T-helper 1 cell treated with Interleukin-12 subunit alpha and Interleukin-12 subunit beta and Interleukin-4 antibody, amounts not matched to agents 30 μg/mL and 1 μg/mL, for 36 hours (primary cell): ENCODE measurements around the gene GNS.

Source experiments
- H3K27ac Mint-ChIP-seq: one replicate; pipeline ENCODE4 v1.8.0; 2021; ENCODE audit warnings: mild to moderate bottlenecking, mixed read lengths
- H3K27me3 Mint-ChIP-seq: one replicate; pipeline ENCODE4 v1.8.0; 2021; ENCODE audit warnings: low read depth, mixed read lengths
- H3K36me3 Mint-ChIP-seq: one replicate; pipeline ENCODE4 v1.8.0; 2021; ENCODE audit warnings: low read depth, mixed read lengths
- H3K4me1 Mint-ChIP-seq: one replicate; pipeline ENCODE4 v1.8.0; 2021; ENCODE audit warnings: low read depth, mixed read lengths
- H3K4me3 Mint-ChIP-seq: one replicate; pipeline ENCODE4 v1.8.0; 2021; ENCODE audit warnings: mild to moderate bottlenecking, moderate library complexity, mixed read lengths
- H3K9me3 Mint-ChIP-seq: one replicate; pipeline ENCODE4 v1.8.0; 2021; ENCODE audit warnings: mixed read lengths

The GNS gene

GRCh38 chr12:64673490-64674169 lies 85.6 kb downstream of the GNS start:
- H3K36me3 Mint-ChIP-seq, result peaks cover 19% of the 10 kb centered on the region
- peak overlapping the region; percentile 73 for H3K4me3 Mint-ChIP-seq
- H3K27me3 Mint-ChIP-seq, result no peaks in the 10 kb centered on the region

DNA sequence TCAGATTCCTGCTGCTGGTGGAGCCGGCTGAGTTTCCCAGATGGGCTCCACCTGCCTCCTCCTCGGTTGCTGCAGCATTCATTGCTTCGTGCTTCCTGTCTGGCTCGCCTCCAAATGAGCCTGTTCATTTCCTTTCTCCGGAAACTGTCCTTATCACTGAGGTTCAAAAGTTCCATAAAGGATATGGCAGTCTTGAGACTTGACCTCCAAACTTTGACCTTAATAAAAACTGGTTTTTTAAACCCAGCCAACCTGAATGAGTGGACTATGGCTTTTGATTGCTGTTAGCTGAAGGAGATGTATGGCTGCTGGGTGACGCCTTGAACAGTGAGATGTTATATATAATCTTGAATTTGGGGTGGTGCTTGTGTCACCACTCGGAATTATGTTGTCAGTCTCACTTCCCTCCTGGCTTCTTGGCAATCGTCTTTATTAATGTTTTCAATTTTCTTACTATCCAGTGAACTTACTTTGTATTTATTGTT lies 86.2 kb downstream of the GNS start:
- Mint-ChIP-seq H3K27me3 (no peaks in the 10 kb centered on the region), H3K27ac (peak overlapping the region; percentile 95), H3K9me3 (no peaks in the 10 kb centered on the region), H3K36me3 (peaks cover 19% of the 10 kb centered on the region), H3K4me3 (peak overlapping the region; percentile 73), H3K4me1 (peaks cover 73% of the 10 kb centered on the region)

More at GRCh38 chr12:64673490-64674169, 85.6 kb downstream of the GNS start:
- no peaks in the 10 kb centered on the region for H3K9me3 Mint-ChIP-seq
- peaks cover 75% of the 10 kb centered on the region for H3K4me1 Mint-ChIP-seq
- peak overlapping the region; percentile 95 for H3K27ac Mint-ChIP-seq

DNA sequence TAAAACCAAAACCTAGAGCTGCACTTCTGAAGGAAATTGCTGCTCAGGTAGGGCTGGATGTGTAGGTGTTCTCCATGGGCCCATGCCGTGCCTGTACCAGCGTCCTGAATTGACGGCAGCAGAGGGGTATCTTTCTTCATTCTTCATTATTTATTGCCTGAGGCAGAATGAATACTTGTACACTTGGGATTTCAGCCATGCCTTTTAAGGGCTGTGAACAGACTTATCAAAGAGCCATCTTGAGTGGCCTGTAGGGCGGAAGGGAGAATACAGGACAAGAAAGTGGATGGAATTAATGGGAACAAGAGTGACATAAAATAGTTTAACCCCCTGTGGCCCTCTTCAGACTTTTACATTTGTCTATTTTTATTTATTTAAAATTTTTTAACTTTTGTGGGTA lies 87.5 kb downstream of the GNS start:
- H3K4me1 Mint-ChIP-seq, result peaks cover 72% of the 10 kb centered on the region
- no peaks in the 10 kb centered on the region for H3K27me3 Mint-ChIP-seq
- H3K27ac Mint-ChIP-seq, result peak overlapping the region; percentile 98
- H3K9me3 Mint-ChIP-seq, result no peaks in the 10 kb centered on the region
- peaks cover 15% of the 10 kb centered on the region for H3K36me3 Mint-ChIP-seq
- peak overlapping the region; percentile 91 for H3K4me3 Mint-ChIP-seq

- H3K9me3 Mint-ChIP-seq, result no peaks in the 10 kb centered on the region
- H3K4me3 Mint-ChIP-seq, result peak overlapping the region; percentile 91
- peak overlapping the region; percentile 98 for H3K27ac Mint-ChIP-seq
- peaks cover 16% of the 10 kb centered on the region for H3K36me3 Mint-ChIP-seq
- no peaks in the 10 kb centered on the region for H3K27me3 Mint-ChIP-seq
- peaks cover 78% of the 10 kb centered on the region for H3K4me1 Mint-ChIP-seq
Measured at GRCh38 chr12:64670919-64671639, 88.1 kb downstream of the GNS start.

GRCh38 chr12:64670019-64670418 lies 89.2 kb downstream of the GNS start:
- peaks cover 16% of the 10 kb centered on the region for H3K36me3 Mint-ChIP-seq
- no peaks in the 10 kb centered on the region for H3K27me3 Mint-ChIP-seq
- no peaks in the 10 kb centered on the region for H3K9me3 Mint-ChIP-seq
- peak overlapping the region; percentile 91 for H3K4me3 Mint-ChIP-seq
- peaks cover 80% of the 10 kb centered on the region for H3K4me1 Mint-ChIP-seq
- H3K27ac Mint-ChIP-seq, result peak overlapping the region; percentile 98

DNA sequence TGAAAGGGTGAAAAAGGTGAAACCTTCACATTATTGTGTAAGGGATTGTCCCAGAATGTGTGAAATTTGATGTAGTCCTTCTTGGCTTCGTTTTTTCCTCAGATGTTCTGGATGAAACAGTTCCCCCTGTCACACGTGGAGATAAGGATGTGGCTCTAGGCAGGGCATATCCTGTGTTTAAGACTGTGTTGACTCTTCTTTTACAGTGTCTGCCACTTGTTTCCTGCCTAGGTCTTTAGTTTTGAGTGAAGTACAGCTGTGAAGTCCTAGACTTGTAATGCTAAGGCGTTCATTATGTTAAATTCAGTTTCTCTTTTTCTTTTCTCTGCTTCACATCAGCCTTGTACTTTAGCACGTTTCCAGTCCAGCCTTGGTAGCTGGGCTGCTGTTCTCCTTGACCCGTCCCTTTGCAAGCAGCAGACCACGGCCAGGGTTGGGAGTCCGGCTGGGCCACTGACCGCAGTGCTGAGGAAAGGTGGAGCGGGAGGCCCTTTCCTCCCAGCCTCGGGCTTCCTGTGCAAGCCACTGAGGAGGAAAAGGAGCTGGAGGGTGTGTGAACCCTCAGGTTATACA lies 89.8 kb downstream of the GNS start:
- Mint-ChIP-seq H3K4me1 (peaks cover 77% of the 10 kb centered on the region), H3K36me3 (peaks cover 14% of the 10 kb centered on the region), H3K27me3 (no peaks in the 10 kb centered on the region), H3K4me3 (peak overlapping the region; percentile 91), H3K9me3 (no peaks in the 10 kb centered on the region), H3K27ac (peak overlapping the region; percentile 98)

DNA sequence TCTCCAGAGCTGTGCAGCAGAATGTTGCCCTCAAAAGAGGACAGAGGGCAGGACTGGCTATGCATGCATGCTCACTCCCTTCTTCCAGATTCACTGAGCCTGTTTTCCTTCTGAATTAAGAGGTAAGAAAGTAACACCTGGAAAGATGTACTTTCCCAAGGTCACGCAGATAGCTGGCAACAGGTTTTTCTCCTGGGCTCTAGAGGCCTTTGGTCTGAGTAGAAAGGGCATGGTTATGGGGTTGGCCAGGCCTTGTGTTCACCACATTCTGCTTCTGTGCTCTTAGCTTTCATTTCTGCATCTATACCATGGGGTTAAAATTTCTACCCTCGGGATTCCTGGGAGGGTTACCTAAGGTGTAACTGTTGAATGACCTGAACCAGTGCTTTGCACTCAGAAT lies 91.4 kb downstream of the GNS start:
- Mint-ChIP-seq H3K4me3 (no peak overlapping the region), H3K27me3 (no peaks in the 10 kb centered on the region), H3K4me1 (peaks cover 64% of the 10 kb centered on the region), H3K36me3 (peaks cover 7% of the 10 kb centered on the region), H3K27ac (peak overlapping the region; percentile 98), H3K9me3 (no peaks in the 10 kb centered on the region)

- peak overlapping the region; percentile 81 for H3K27ac Mint-ChIP-seq
- peak overlapping the region; percentile 60 for H3K4me3 Mint-ChIP-seq
- peaks cover 6% of the 10 kb centered on the region for H3K36me3 Mint-ChIP-seq
- no peaks in the 10 kb centered on the region for H3K27me3 Mint-ChIP-seq
- peaks cover 60% of the 10 kb centered on the region for H3K4me1 Mint-ChIP-seq
- H3K9me3 Mint-ChIP-seq, result no peaks in the 10 kb centered on the region
Measured at GRCh38 chr12:64666054-64666914, 92.9 kb downstream of the GNS start.

GRCh38 chr12:64665514-64665913 lies 93.7 kb downstream of the GNS start:
- H3K36me3 Mint-ChIP-seq, result peaks cover 6% of the 10 kb centered on the region
- peak overlapping the region; percentile 81 for H3K27ac Mint-ChIP-seq
- no peaks in the 10 kb centered on the region for H3K9me3 Mint-ChIP-seq
- H3K4me1 Mint-ChIP-seq, result peaks cover 57% of the 10 kb centered on the region
- peak overlapping the region; percentile 60 for H3K4me3 Mint-ChIP-seq
- H3K27me3 Mint-ChIP-seq, result no peaks in the 10 kb centered on the region
